OCI-LY1 (cell line): ENCODE measurements around the gene RALGDS.

Experiments
- H2AFZ ChIP-seq: fragments of 200-600 bp; sonication (generic), shearing (Covaris generic); 2 replicates; pipeline ENCODE4 v1.6.0; 2014; ENCODE audit warnings: antibody characterized with exemption, mild to moderate bottlenecking, low read length
- H3F3A ChIP-seq: fragments of 200-600 bp; sonication (generic), shearing (Covaris generic); 2 replicates; pipeline ENCODE4 v1.6.0; 2014; ENCODE audit warnings: mild to moderate bottlenecking, antibody characterized with exemption, low read length, moderate library complexity; ENCODE audit not compliant: insufficient read depth
- H3K27ac ChIP-seq: fragments of 200-600 bp; sonication (generic); 2 replicates; pipeline ENCODE4 v1.5.1; 2014; ENCODE audit warnings: low read length, mixed run types, mild to moderate bottlenecking, low read depth; ENCODE audit not compliant: poor library complexity, severe bottlenecking
- H3K27me3 ChIP-seq: fragments of 200-600 bp; sonication (generic); 2 replicates; pipeline ENCODE4 v1.6.0; 2014; ENCODE audit warnings: antibody characterized with exemption, mild to moderate bottlenecking, low read length, moderate library complexity; ENCODE audit not compliant: insufficient read depth
- H3K36me3 ChIP-seq: fragments of 200-600 bp; sonication (generic); 2 replicates; pipeline ENCODE4 v1.6.1; 2014; ENCODE audit warnings: mild to moderate bottlenecking, antibody characterized with exemption, low read length, moderate library complexity, mixed read lengths; ENCODE audit not compliant: insufficient read depth
- H3K4me1 ChIP-seq: fragments of 200-600 bp; sonication (generic); 2 replicates; pipeline ENCODE4 v1.5.1; 2014; ENCODE audit warnings: mild to moderate bottlenecking, low read length, moderate library complexity; ENCODE audit not compliant: insufficient read depth, severe bottlenecking
- H3K4me2 ChIP-seq: fragments of 200-600 bp; sonication (generic), shearing (Covaris generic); 2 replicates; pipeline ENCODE4 v1.6.1; 2014; ENCODE audit warnings: low read length
- H3K4me3 ChIP-seq: fragments of 200-600 bp; sonication (generic); 2 replicates; pipeline ENCODE4 v1.5.1; 2014; ENCODE audit warnings: low read length, low read depth, mild to moderate bottlenecking, mixed read lengths; ENCODE audit not compliant: poor library complexity, severe bottlenecking
- H3K79me2 ChIP-seq: fragments of 200-600 bp; shearing (Covaris generic); 2 replicates; pipeline ENCODE4 v1.6.1; 2016; ENCODE audit warnings: mixed run types, low read length, mixed read lengths; ENCODE audit not compliant: insufficient read depth
- H3K9ac ChIP-seq: fragments of 200-600 bp; sonication (generic), shearing (Covaris generic); 2 replicates; pipeline ENCODE4 v1.6.1; 2014; ENCODE audit warnings: mild to moderate bottlenecking, low read length, mixed read lengths
- H3K9me2 ChIP-seq: fragments of 200-600 bp; sonication (generic), shearing (Covaris generic); 2 replicates; pipeline ENCODE4 v1.6.1; 2014; ENCODE audit warnings: low read depth, mild to moderate bottlenecking, low read length, mixed read lengths
- H3K9me3 ChIP-seq: fragments of 200-600 bp; shearing (Covaris generic); 2 replicates; pipeline ENCODE4 v1.6.1; 2014; ENCODE audit warnings: low read length, mixed read lengths
- H4K20me1 ChIP-seq: fragments of 200-600 bp; sonication (generic), shearing (Covaris generic); 2 replicates; pipeline ENCODE4 v1.6.0; 2016; ENCODE audit warnings: mild to moderate bottlenecking, low read length; ENCODE audit not compliant: insufficient read depth
- CTCF ChIP-seq: fragments of 200-600 bp; sonication (generic), shearing (Covaris generic); IDR thresholded peaks from 2 replicates; pipeline ENCODE4 v1.5.1; 2017; ENCODE audit warnings: mild to moderate bottlenecking, antibody characterized with exemption, low read length, moderate library complexity, mixed read lengths
- EZH2 ChIP-seq: fragments of 200-600 bp; sonication (generic), shearing (Covaris generic); IDR thresholded peaks from 2 replicates; pipeline ENCODE4 v1.8.0; 2017; ENCODE audit warnings: borderline replicate concordance, mixed run types, mild to moderate bottlenecking, antibody characterized with exemption, low read length, moderate library complexity, mixed read lengths

The RALGDS gene

GRCh38 chr9:133067813-133068212 lies 53.2 kb downstream of the RALGDS start:
- no peaks in the 10 kb centered on the region for H3K9me2 ChIP-seq
- H3K9me3 ChIP-seq, result no peaks in the 10 kb centered on the region
- no peaks in the 10 kb centered on the region for H3K79me2 ChIP-seq

GRCh38 chr9:133067006-133067405 lies 54.0 kb downstream of the RALGDS start:
- no peaks in the 10 kb centered on the region for H3K27me3 ChIP-seq
- H4K20me1 ChIP-seq, result no peaks in the 10 kb centered on the region
- no peak overlapping the region for H3K4me3 ChIP-seq
- no peaks in the 10 kb centered on the region for H3F3A ChIP-seq
- H3K4me2 ChIP-seq, result no peak overlapping the region
- no peaks in the 10 kb centered on the region for H3K9me2 ChIP-seq
- H3K27ac ChIP-seq, result no peak overlapping the region
- H2AFZ ChIP-seq, result no peak overlapping the region
- TF ChIP-seq CTCF (no peak), EZH2 (no peak)
- H3K36me3 ChIP-seq, result no peaks in the 10 kb centered on the region
- no peak overlapping the region for H3K9ac ChIP-seq
- no peaks in the 10 kb centered on the region for H3K9me3 ChIP-seq
- no peaks in the 10 kb centered on the region for H3K79me2 ChIP-seq
- H3K4me1 ChIP-seq, result no peaks in the 10 kb centered on the region

More at GRCh38 chr9:133067813-133068212, 53.2 kb downstream of the RALGDS start:
- no peak overlapping the region for H2AFZ ChIP-seq
- H3K4me3 ChIP-seq, result no peak overlapping the region
- H3K4me1 ChIP-seq, result no peaks in the 10 kb centered on the region
- H3K27ac ChIP-seq, result no peak overlapping the region
- H3K9ac ChIP-seq, result no peak overlapping the region
- no peaks in the 10 kb centered on the region for H4K20me1 ChIP-seq
- TF ChIP-seq EZH2 (no peak), CTCF (no peak)
- no peaks in the 10 kb centered on the region for H3F3A ChIP-seq
- no peaks in the 10 kb centered on the region for H3K27me3 ChIP-seq
- no peaks in the 10 kb centered on the region for H3K36me3 ChIP-seq
- no peak overlapping the region for H3K4me2 ChIP-seq

DNA sequence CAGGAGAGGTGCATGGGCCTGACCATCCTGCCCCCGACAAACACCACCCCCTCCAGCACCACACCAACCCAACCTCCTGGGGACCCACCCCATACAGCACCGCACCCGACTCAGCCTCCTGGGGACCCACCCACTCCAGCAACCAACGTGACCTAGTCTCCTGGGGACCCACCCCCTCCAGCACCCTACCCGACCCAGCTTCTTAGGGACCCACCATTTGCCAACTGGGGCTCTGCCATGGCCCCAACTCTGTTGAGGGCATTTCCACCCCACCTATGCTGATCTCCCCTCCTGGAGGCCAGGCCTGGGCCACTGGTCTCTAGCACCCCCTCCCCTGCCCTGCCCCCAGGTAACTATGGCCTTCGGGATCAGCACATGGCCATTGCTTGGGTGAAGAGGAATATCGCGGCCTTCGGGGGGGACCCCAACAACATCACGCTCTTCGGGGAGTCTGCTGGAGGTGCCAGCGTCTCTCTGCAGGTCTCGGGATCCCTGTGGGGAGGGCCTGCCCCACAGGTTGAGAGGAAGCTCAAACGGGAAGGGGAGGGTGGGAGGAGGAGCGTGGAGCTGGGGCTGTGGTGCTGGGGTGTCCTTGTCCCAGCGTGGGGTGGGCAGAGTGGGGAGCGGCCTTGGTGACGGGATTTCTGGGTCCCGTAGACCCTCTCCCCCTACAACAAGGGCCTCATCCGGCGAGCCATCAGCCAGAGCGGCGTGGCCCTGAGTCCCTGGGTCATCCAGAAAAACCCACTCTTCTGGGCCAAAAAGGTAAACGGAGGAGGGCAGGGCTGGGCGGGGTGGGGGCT lies 54.7 kb downstream of the RALGDS start:
- H3K9me2 ChIP-seq, result no peaks in the 10 kb centered on the region
- H3K4me2 ChIP-seq, result no peak overlapping the region
- H3K79me2 ChIP-seq, result no peaks in the 10 kb centered on the region
- no peak overlapping the region for H3K27ac ChIP-seq
- H3K36me3 ChIP-seq, result no peaks in the 10 kb centered on the region
- H3K9ac ChIP-seq, result no peak overlapping the region
- no peak overlapping the region for H2AFZ ChIP-seq
- no peaks in the 10 kb centered on the region for H3K27me3 ChIP-seq
- H3K4me3 ChIP-seq, result no peak overlapping the region
- H3K4me1 ChIP-seq, result no peaks in the 10 kb centered on the region
- no peaks in the 10 kb centered on the region for H4K20me1 ChIP-seq
- no peaks in the 10 kb centered on the region for H3F3A ChIP-seq
- no peak for TF ChIP-seq EZH2
- no peak for TF ChIP-seq CTCF
- no peaks in the 10 kb centered on the region for H3K9me3 ChIP-seq
